HTERT RPE-1 (cell line): ENCODE measurements around the gene FGF14.
"Not testable (repeated sequence)": the region's sequence is repeated elsewhere in the genome, so short reads cannot be mapped to it uniquely, and the experiment has no call there.

ENCODE experiments used
- in situ Hi-C: fragments of 300-500 bp; cut with MboI; formaldehyde crosslinking; loops from 4 replicates; pipeline ENCODE4 v1.14.3; 2020; ENCODE audit warnings: low sequenced_read_pairs

Gene FGF14

DNA sequence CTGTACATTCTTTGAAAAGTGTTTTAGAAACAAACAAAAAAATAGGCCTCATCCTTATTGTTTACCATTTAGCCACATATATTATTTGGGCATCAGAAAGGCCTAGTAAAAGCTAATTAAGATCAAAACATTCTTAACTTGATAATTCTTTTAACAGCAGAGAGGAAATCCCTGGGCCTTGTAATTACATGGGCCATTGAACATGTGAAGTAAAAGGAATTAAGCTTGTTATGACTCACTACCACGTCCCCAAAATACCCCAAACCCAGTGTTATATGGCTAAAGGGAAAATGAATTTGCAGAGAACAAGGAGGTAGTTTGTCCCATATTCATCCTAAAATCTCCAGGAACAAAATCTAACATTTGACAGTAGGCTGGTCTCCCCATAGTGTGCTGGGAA is 509.6 kb downstream of the FGF14 start:
- in situ Hi-C loops: no loop called here

DNA sequence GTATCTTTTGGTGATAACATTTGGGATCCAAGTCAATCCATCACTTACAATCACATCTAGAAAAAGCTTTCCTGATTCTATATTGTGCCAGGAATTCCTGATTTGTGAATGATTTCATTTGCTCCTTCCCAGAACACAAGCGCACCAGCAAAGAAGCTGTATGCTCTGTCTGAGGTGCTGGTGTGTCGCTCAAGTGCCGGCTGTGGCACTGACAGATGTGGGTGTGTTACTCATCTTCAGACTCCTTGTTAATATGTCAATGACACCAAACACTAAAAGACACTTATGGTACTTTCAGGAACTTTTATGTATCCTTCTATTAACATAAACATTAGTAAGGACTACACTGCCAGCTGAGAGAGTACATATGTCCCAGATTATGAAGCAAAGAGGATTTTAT is 520.3 kb downstream of the FGF14 start:
- in situ Hi-C loops: no loop called here

DNA sequence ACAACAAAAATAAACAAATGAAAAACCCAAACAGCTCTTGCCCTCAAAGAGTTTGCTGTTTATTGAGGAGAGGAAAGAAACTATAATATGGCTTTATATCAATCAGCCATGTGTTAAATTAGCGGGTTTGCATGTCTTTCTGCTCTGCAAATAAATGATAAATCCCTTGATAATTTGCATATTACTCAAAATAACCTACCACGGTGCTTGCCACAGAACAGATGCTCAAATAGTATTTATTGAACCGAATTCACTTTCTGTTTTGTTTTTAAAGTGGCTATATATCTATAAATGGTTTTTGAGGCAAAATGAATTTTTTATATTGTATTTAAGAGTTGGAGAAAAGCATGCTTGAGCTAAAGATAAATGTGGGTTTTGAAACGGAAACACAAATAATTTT is 521.3 kb downstream of the FGF14 start:
- in situ Hi-C loops: no loop called here

DNA sequence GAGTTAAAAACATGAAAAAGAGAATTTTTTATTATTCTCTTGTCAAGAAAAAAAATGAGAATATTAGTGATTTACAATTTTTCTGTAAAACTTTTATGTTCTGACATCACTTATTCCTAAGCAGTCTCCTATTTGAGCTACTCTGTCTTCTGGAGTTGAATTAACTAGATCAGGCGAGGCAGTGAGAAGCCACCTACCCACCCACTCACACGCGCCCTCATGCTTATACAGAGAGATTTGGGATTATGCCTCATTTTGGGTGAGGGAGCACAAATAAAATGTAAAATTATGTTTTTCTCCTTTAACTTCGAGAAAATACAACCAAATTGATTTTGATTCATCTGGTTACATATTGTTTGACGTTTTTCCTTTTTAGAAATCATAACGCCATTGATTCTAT is 524.9 kb downstream of the FGF14 start:
- in situ Hi-C loops: no loop called here

DNA sequence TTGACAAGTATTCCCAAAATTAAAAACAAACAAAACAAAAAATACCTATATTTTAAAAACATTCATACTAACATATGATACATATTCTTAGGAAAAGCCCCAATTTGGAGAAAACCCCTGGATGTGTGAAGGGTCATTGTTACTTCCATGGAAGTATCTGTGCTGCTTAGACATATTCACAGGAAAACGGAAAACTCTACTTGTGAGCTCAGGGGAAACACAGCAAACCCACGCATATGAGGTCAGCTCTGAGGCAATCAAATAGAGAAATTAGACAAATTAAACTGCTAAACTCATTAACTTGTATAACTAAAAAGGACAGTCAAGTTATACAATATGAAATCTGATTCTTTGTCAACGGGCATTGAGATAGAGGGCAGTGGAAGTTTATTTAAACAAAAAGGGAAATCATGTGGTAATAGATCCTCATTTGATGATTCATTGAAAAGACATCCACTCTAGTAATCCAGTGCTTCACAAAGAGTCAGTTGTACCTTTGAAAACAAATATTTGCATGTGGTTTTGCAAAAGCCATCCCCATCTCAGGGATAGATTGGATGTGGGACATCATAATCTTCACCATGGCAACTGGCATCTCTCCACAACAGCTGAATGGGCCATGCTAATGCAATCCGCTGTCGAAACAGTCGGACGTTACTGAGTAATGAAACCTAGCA is 526.0 kb downstream of the FGF14 start:
- in situ Hi-C loops: no loop called here

DNA sequence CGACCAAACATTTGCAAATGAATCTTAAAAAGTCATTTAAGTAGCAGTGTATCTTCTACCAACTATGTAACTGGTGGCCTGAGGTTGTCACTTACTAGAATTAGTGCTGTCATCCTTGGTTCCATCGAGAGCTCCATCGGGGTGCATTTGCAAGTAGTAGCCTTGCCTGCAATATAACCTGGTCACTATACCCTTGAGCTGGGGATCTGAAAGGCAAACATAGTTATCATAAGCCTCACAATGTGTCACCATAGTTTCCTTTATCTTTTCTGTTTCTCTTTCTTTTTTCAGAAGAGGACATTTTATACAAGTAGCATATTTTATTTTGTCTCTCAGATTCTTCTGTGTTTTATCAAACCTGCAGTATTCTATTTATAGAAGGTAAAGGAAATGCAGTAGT is 526.8 kb downstream of the FGF14 start:
- in situ Hi-C loops: no loop called here

DNA sequence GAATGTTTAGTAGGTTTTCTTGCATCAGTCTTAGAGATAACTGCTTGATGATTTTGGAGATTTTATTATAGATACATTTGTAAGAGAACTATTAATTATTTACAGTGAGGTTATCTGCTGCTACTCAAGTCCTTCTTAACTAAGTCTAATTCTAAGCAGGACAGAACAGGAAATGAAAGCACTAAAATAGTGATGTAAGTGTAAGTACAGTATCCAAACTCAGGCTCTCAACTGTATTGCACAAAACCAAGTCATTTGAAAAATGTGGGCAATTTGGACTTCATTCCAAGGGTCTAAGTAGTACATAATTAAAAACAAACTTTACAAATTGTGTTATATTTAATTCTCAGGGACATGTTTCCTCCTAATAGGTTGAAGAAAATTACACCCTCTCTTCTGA is 532.3 kb downstream of the FGF14 start:
- in situ Hi-C loops: no loop called here

DNA sequence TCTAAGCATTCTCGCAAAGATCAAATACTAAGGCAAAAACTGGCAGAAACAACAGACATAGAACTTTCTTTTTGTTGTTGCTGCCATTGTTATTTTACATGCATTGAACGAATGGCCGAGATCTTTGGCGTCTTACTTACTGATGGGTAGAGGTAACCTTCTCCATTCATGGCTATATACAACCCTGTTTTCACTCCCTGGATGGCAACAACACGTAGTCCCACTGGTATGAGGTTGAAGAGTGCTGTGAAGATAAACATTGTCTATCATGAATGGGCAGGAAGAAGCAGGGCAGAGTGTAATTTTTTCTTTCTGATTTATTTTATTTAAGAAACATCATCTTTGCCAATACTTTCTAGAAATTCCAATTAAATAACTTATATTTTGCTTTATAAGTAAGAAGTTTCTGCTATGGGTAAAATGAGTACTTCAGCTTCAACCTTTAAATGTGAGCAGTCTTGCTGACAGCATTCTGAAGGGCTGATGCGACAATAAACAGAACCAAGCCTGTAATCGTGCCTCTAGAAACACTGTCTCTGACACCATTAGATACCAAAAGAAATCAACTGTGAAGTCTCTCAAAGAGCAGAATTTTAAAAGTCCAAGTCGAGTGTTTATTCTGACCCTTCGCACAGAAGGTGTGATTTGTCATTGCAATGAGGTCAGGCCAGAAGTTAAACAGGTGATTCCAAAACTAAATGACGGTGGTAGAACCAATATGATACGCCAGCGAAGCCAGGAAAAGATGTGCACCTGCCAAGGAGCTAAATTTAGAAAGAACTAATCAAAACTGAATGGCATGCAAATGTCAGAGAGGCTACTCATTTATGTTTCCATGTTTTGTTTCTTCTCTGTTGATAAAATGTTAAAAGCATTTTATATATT is 533.0 kb downstream of the FGF14 start:
- in situ Hi-C loops: no loop called here

DNA sequence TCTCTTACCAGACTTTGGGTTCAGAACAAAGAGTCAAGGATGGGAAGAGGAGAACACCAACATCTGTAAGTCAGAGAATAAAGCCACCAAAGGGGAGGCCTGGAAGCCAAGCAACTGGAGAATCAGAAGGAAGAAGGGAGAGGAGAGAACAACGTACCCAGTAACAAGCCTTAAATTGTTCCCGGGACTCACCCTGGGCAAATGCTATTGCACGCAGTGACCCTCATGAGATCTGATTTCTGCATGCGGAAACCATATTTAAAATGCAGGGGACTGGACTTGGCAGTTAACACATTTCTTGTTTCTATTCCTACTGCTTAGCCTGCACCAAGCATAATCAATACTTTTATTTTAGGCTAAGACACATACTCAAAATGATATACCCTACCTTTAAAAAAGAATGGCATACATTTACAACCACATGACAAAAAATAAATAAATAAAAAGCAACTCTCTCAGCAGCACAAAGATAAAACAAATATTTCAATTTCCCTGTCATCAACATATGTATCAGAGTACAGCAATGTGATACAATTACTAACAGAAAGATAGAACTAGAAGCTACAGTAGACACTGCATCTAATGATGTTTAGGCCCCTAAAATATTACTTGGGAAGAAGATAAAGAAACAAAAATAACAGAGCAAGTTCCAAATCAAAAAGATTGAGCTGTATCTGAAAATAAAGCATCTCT is 534.8 kb downstream of the FGF14 start:
- in situ Hi-C loops: no loop called here

DNA sequence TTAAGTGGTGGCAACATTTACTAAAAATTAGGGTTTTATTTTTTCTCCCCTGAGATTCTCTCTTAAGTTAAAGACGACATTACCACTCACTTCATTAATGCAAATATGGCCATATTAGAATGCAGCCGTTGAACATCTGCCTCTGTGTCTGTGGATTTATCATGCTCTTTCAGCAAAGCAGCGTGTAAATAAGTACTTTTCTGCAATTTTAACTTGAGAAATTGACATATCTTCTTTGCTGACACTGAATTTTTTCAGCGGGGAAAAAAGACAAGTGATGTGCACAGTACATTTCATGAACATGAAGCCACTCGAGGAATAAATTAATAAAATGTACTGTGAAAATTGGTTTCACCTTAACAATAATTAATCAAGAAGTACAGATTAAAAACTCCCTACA is 543.0 kb downstream of the FGF14 start:
- in situ Hi-C loops: no loop called here

DNA sequence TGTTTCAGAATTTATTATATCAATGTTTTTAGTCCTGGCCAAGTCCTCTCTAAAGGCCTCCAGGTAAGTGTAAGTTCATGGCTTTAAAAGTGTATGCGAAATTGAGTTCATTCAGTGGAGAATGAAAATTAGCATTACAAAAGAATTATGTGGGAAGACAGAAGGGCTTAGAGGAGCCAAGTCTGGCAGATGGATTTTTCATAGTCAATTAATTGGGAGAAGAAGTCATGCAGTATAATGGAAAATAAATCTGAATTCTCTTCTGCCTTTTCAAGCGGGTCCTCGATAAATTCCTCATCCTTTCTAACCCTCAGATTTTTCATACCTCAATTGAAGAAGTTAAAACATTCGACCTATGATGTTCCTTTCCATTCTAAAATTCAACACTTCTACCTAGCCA is 555.1 kb downstream of the FGF14 start:
- in situ Hi-C loops: no loop called here

DNA sequence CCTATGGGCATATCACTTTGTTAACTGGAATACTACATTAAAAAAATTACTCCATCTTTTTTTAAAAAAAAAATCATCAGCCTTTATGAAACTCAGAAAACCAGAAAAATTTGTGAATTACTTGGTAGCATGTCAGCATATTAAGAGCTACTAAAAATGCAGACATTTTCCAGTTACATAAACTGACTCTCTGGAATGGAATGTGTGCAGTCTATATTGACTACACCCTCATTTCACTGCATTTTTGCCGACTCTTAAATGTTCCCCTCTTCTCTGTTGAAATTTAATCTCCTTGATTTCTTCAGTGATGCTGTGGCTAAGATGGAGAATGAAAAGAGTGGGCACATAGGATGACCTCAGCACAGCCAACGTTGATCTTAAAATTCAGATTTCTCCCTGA is 555.6 kb downstream of the FGF14 start:
- in situ Hi-C loops: no loop called here

DNA sequence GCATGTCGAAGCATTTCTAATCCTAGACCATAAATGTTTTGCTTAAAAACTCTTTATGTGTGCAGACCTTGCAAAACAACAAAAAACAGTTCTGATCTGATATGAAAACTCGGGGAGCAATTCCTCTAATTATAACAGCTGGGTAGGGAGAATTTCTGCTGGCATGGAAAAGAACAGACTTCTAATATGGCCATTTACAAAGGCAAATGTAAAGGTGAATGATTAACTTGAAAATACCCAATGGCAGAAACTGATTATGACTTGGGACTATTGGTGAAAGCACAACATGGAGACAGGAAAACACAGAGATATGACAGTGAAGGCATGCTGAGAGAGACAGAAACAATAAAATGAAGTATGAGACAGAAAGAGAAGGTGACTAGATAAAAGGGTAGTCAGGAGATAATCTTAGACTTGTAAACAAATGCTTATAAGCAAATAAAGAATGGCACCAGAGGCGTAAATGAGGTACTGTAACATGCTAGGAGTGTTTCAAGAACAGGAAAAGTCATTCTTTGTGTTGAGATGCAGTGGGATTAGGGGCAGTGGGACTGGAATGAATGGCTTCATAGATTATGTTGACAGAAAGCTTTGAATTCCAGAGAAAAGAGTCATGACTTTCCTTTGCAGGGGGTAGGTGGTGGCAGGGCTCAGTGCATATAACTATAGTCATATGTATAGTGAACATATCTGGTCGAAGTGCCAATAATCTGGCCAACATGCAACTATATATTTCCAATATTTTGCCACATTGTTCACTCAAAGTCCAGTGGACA is 556.4 kb downstream of the FGF14 start:
- in situ Hi-C loops: no loop called here

DNA sequence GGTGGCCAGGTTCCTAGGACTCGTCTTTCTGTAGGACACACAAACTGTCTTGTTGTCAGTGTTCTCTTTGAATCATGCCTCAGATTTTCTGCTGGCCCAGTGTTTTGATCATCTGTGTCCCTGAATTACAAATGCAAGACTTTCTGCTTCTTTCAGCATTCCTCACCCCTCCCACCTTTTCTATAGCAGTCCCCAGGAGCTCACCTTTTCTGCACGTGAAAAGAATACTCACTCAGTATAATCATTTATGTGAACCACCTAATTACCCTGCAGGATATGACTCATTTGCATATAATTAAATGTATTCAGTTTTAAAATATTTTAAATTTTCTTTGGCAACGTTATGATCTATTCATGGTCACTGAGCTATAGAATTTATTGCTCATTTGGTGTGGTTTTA is 560.1 kb downstream of the FGF14 start:
- in situ Hi-C loops: no loop called here

DNA sequence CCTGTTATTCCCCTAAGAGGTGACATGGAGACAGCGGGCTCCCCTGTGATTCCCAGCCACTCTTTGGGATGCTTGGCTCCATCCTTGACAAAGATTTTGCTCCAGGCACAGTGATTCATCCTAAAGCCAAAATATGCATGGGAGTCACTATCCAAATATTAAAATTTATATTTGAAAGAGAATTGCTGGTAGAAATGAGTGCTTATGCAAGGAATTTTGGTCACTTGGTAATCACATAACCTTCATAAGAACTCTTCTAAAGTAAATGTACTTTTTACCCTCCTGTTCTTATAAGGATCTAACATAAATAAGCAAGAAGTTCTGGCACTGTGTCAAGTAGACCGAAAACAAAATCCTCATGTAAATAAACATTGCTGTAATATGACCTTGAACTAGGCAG is 563.5 kb downstream of the FGF14 start:
- in situ Hi-C loops: no loop called here

DNA sequence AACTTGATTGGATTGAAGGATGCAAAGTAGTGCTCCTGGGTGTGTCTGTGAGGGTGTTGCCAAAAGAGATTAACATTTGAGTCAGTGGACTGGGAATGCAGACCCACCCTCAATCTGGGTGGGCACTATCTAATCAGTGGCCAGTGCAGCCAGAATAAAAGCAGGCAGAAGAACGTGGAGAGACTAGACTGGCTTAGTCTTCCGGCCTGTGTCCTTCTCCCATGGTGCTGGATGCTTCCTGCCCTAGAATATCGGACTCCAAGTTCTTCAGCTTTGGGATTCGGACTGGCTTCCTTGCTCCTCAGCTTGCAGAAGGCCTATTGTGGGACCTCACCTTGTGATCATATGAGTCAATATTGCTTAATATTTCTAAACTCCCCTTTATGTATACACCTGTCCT is 564.1 kb downstream of the FGF14 start:
- in situ Hi-C loops: not testable (repeated sequence)

DNA sequence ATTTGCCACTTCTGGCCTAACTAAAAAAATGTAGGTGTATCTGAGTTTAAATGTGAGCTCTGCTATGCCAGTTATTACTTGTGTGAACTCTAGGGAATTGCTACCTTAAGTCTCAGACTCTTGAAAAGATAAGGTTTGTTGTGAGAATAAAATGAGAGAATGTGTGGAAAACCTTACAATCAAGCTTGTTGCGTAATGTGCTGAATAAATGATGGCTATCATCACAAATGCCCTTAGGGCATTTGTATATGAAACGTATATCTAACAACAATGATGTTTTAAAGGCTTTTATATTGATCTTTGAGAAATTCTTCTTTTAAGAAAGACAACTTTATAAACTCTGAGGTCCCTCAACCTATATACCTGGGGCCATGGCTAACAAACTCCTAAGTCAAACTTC is 564.6 kb downstream of the FGF14 start:
- in situ Hi-C loops: no loop called here

DNA sequence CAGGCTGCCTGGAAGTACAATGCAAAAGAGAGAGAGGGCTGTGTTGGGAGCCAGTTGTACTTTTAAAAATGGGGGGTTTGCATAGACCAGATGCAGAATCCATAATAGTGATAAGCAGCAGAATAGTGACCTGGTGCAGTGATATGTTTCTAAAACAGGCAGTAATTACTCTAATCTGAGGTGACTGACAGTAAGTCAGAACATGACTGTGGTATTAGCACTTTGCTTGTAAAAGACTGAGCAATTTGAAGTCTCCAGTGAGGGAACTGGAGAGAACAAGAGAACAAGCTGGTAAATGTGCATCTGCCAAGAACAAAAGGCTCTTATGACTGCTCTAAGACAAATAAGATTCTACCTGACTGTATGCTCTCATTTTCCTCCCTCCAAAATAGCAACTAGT is 565.9 kb downstream of the FGF14 start:
- in situ Hi-C loops: no loop called here

DNA sequence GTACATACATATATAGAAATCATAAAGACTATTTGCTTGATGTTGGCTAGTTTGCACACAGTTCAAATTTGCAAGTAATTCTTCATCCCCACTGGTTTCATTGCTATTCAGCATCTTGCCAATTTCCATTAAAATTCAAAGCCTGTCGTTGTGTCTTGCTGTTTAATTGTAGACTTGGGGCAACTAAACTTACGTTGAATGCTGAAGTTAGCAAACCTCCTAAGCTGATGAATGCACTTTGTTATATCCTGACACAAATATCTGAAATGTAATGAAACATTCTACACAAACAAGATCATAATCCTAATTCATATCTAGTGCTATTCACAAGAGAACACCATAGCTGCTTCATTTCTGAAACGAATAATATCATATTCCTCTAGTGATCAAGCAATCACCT is 568.2 kb downstream of the FGF14 start:
- in situ Hi-C loops: no loop called here

DNA sequence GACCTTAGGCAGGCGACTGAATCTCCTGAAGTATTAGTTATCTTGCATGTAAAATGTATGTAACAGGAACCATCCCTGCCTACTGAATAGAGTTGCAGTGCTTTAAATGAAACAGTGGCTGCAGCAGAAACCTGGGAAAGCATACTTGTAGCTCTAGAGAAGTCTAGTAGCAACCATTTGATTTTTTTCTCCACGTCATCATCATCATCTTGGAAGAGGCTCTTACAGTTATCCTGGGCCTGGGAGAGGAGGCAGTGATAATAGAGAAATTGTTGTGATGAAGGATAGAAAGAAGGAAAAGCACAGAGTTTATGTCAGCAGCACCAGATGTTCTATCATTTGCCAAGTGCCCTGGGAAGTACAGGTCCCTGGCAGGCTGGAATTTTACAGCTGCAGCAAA is 571.8 kb downstream of the FGF14 start:
- in situ Hi-C loops: no loop called here

DNA sequence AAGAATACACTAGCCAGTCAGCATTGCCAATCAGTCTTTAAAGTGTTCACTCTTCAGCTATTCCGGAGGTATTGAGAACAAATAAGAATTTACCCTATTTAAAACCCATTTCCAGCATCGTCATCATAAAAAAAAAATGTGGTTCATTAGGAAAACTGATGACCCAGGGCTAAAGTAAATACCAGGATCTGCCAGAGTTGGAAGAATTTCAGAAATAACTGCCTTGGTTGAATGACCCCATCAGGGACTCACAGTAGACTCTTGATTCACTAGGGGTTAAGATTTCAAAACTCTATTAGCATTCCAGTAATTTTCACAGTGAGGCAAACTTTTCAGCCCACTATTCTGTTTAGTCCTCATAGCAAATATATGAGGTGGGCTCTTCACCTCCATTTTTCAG is 572.4 kb downstream of the FGF14 start:
- in situ Hi-C loops: no loop called here
